Osteoblast (primary cell): Measurements from ENCODE around the gene COL17A1. TPM values are rescaled to one million over a fixed set of nuclear protein-coding genes. Genes with fewer than 3 reads are reported as not detected.

Source experiments
- DNase-seq: peaks from one replicate; pipeline ENCODE4 v3.0.0; 2011; ENCODE audit warnings: low spot score, mixed read lengths; ENCODE audit not compliant: insufficient read length; ENCODE audit errors: missing footprints
- H2AFZ ChIP-seq: 2 replicates; pipeline ENCODE4 v1.6.0; 2011; ENCODE audit warnings: mild to moderate bottlenecking, low read length
- H3K27ac ChIP-seq: 2 replicates; pipeline ENCODE4 v1.5.1; 2011; ENCODE audit warnings: mild to moderate bottlenecking, low read depth, low read length, moderate library complexity
- H3K27me3 ChIP-seq: 2 replicates; pipeline ENCODE4 v1.6.0; 2012; ENCODE audit warnings: mild to moderate bottlenecking, control low read depth, inconsistent platforms, low read length, moderate library complexity; ENCODE audit not compliant: insufficient read depth
- H3K36me3 ChIP-seq: 2 replicates; pipeline ENCODE4 v1.5.1; 2011; ENCODE audit warnings: mild to moderate bottlenecking, low read length, control low read depth, moderate library complexity; ENCODE audit not compliant: insufficient read depth
- H3K4me1 ChIP-seq: 2 replicates; pipeline ENCODE4 v1.5.1; 2011; ENCODE audit warnings: mild to moderate bottlenecking, low read length, control low read depth, moderate library complexity; ENCODE audit not compliant: insufficient read depth
- H3K4me2 ChIP-seq: 2 replicates; pipeline ENCODE4 v1.6.0; 2011; ENCODE audit warnings: mild to moderate bottlenecking, low read length; ENCODE audit not compliant: insufficient read depth
- H3K4me3 ChIP-seq: fragments of 200-600 bp; sonication (generic); 3 replicates; pipeline ENCODE4 v1.5.1; 2012; ENCODE audit warnings: mild to moderate bottlenecking, low read length, inconsistent platforms; ENCODE audit not compliant: insufficient read depth
- H3K79me2 ChIP-seq: 2 replicates; pipeline ENCODE4 v1.6.0; 2012; ENCODE audit warnings: mild to moderate bottlenecking, low read length, control low read depth, inconsistent platforms; ENCODE audit not compliant: insufficient read depth
- H3K9me3 ChIP-seq: 2 replicates; pipeline ENCODE4 v1.5.1; 2011; ENCODE audit warnings: low read depth, low read length, control low read depth
- H4K20me1 ChIP-seq: 2 replicates; pipeline ENCODE4 v1.6.0; 2012; ENCODE audit warnings: mild to moderate bottlenecking, low read length, control low read depth; ENCODE audit not compliant: insufficient read depth
- CTCF ChIP-seq: IDR thresholded peaks from 2 replicates; pipeline ENCODE4 v1.5.1; 2011; ENCODE audit warnings: mild to moderate bottlenecking, low read depth, low read length, moderate library complexity; ENCODE audit errors: extremely low read depth
- total RNA-seq: library from RNA; depleted of rRNA; stranded (reverse); fragments of >200 nt; gene quantifications from 2 replicates; pipeline ENCODE4 v1.2.3, GENCODE V29; 2012

Gene COL17A1
- total RNA-seq, 1 donor: under 0.01 TPM

- no peak for DNase-seq
- Histone ChIP-seq H3K79me2 (no peaks in the 10 kb centered on the region), H4K20me1 (no peaks in the 10 kb centered on the region), H3K4me1 (peaks cover 12% of the 10 kb centered on the region), H3K9me3 (no peaks in the 10 kb centered on the region), H3K27me3 (no peaks in the 10 kb centered on the region), H2AFZ (no peak overlapping the region), H3K4me2 (no peak overlapping the region), H3K4me3 (no peak overlapping the region), H3K36me3 (no peaks in the 10 kb centered on the region), H3K27ac (peak overlapping the region; percentile 30)
- TF ChIP-seq CTCF: no peak
These were observed 13.6 kb upstream of the COL17A1 start for GRCh38 chr10:104099269-104099668.

GRCh38 chr10:104098358-104098925 is 12.8 kb upstream of the COL17A1 start:
- no peak for DNase-seq
- no peak for TF ChIP-seq CTCF
- Histone ChIP-seq H3K4me3 (no peak overlapping the region), H2AFZ (peak overlapping the region; percentile 14), H3K36me3 (no peaks in the 10 kb centered on the region), H3K4me2 (peak overlapping the region; percentile 1), H3K4me1 (peaks cover 12% of the 10 kb centered on the region), H3K79me2 (no peaks in the 10 kb centered on the region), H4K20me1 (no peaks in the 10 kb centered on the region), H3K9me3 (no peaks in the 10 kb centered on the region), H3K27me3 (no peaks in the 10 kb centered on the region), H3K27ac (peak overlapping the region; percentile 30)

- Histone ChIP-seq H3K27ac (no peak overlapping the region), H2AFZ (no peak overlapping the region), H3K36me3 (no peaks in the 10 kb centered on the region), H4K20me1 (no peaks in the 10 kb centered on the region), H3K9me3 (peaks cover 2% of the 10 kb centered on the region), H3K79me2 (no peaks in the 10 kb centered on the region), H3K4me1 (peaks cover 12% of the 10 kb centered on the region), H3K27me3 (no peaks in the 10 kb centered on the region), H3K4me2 (no peak overlapping the region), H3K4me3 (no peak overlapping the region)
- TF ChIP-seq CTCF: no peak
- no peak for DNase-seq
These were observed 11.0 kb upstream of the COL17A1 start for GRCh38 chr10:104096692-104097091.

- TF ChIP-seq CTCF: no peak
- Histone ChIP-seq H2AFZ (no peak overlapping the region), H3K27ac (no peak overlapping the region), H3K27me3 (no peaks in the 10 kb centered on the region), H3K9me3 (peaks cover 2% of the 10 kb centered on the region), H3K4me1 (no peaks in the 10 kb centered on the region), H3K4me3 (no peak overlapping the region), H3K4me2 (no peak overlapping the region), H3K36me3 (no peaks in the 10 kb centered on the region), H4K20me1 (no peaks in the 10 kb centered on the region), H3K79me2 (no peaks in the 10 kb centered on the region)
- no peak for DNase-seq
These were observed 7.1 kb upstream of the COL17A1 start for GRCh38 chr10:104092749-104093148.
